Endothelial cell (in vitro differentiated cells): Measurements from ENCODE around the gene CDK14. TPM values are rescaled to one million over a fixed set of nuclear protein-coding genes. Genes with fewer than 3 reads are reported as not detected.

Experiments
- DNase-seq: peaks from one replicate; pipeline ENCODE4 v3.0.0; 2021; ENCODE audit warnings: low spot score
- H3K27ac Mint-ChIP-seq: one replicate; pipeline ENCODE4 v1.8.0; 2021; ENCODE audit warnings: mixed read lengths, inconsistent platforms; ENCODE audit not compliant: unreplicated experiment
- H3K27me3 Mint-ChIP-seq: one replicate; pipeline ENCODE4 v1.8.0; 2021; ENCODE audit warnings: mild to moderate bottlenecking, moderate library complexity, mixed read lengths, inconsistent platforms; ENCODE audit not compliant: unreplicated experiment
- H3K36me3 Mint-ChIP-seq: one replicate; pipeline ENCODE4 v1.8.0; 2021; ENCODE audit warnings: mild to moderate bottlenecking, low read depth, mixed read lengths, inconsistent platforms; ENCODE audit not compliant: unreplicated experiment
- H3K4me1 Mint-ChIP-seq: one replicate; pipeline ENCODE4 v1.8.0; 2021; ENCODE audit warnings: mild to moderate bottlenecking, mixed read lengths, inconsistent platforms; ENCODE audit not compliant: unreplicated experiment
- H3K4me3 Mint-ChIP-seq: one replicate; pipeline ENCODE4 v1.8.0; 2021; ENCODE audit warnings: mild to moderate bottlenecking, mixed read lengths, inconsistent platforms; ENCODE audit not compliant: unreplicated experiment
- H3K9me3 Mint-ChIP-seq: one replicate; pipeline ENCODE4 v1.8.0; 2021; ENCODE audit warnings: mixed read lengths, inconsistent platforms; ENCODE audit not compliant: unreplicated experiment
- CTCF ChIP-seq: fragments of 200-600 bp; sonication (generic); IDR thresholded peaks from one replicate; pipeline ENCODE4 v1.5.0; 2021; ENCODE audit warnings: antibody characterized with exemption; ENCODE audit not compliant: unreplicated experiment
- total RNA-seq: library from RNA; stranded (reverse); fragmentation: NEBNext Ultra II Directional; extraction: Animal tissue kit (Norgen Biotek cat#: 25700); gene quantifications from one replicate; pipeline ENCODE4 v1.2.1, GENCODE V29; 2021; ENCODE audit not compliant: unreplicated experiment

Gene CDK14
- total RNA-seq, 1 donor from 2014 or later, result 30.2 TPM

GRCh38 chr7:91128683-91129348, 532.7 kb downstream of the CDK14 start:
- Mint-ChIP-seq H3K27ac (no peak overlapping the region), H3K4me3 (no peak overlapping the region)
- TF ChIP-seq CTCF, result no peak

DNA sequence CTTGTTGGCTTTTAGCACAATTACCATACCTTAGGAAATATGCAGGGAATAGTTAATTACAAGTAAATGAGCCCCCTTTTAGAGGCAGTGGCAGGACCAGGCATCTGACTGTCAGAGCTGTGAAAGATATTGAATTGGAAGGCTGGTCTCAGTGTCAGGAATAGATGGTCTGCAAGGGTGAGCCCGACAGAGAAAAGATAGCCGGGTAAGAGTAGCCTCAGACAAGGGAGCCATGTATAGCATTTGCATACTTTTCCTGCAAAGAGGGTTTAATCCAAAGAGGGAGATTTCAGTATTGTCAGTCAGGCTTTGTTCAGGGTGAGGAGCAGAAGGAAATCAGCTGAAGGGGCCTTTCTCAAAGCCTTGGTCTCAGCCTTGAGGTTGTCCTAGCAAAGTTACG, 539.2 kb downstream of the CDK14 start:
- Mint-ChIP-seq H3K27ac (no peak overlapping the region), H3K4me1 (no peaks in the 10 kb centered on the region), H3K36me3 (no peaks in the 10 kb centered on the region), H3K4me3 (no peak overlapping the region), H3K9me3 (no peaks in the 10 kb centered on the region), H3K27me3 (no peaks in the 10 kb centered on the region)
- TF ChIP-seq CTCF, result no peak
- no peak for DNase-seq

More at GRCh38 chr7:91128683-91129348, 532.7 kb downstream of the CDK14 start:
- DNase-seq, result no peak
- Mint-ChIP-seq H3K36me3 (no peaks in the 10 kb centered on the region), H3K4me1 (no peaks in the 10 kb centered on the region), H3K9me3 (no peaks in the 10 kb centered on the region), H3K27me3 (no peaks in the 10 kb centered on the region)

DNA sequence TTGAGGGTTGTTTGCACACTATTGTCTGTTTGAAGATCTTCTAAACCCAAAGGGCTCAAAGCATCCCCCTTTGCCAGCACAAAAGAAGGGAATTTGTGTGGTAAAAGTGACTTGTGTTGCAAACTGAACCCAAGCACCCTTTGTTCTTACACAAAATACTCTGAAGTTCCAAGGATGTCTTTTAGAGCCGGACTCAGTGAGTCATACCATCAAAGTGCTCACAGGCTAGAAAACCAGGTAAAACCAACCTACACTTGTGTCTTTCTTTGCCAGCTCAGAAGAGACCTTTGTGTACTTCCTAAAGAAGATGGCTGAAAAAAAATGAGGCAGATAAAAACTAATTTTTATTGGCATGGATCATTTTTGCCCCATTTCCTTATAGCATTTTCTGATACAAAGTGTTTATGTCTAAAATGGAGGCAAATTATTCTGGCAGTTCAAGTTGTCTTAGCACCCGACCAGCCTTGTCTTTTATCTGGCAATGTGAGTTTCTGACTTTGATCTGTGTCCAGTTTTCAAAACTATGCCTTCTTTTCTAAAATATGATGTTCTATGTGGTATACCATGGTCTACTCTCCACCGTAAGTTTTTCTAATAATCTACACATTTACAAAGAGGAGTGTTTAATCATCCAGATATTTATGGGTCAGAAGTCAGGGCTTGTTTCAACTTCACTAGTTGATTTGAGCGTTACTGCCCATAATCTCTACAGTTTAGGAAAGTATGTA, 539.7 kb downstream of the CDK14 start:
- no peak for TF ChIP-seq CTCF
- Mint-ChIP-seq H3K27me3 (peaks cover 2% of the 10 kb centered on the region), H3K36me3 (no peaks in the 10 kb centered on the region)

GRCh38 chr7:91137153-91137787, 541.1 kb downstream of the CDK14 start:
- Mint-ChIP-seq H3K9me3 (no peaks in the 10 kb centered on the region), H3K27ac (no peak overlapping the region), H3K27me3 (peaks cover 2% of the 10 kb centered on the region), H3K36me3 (no peaks in the 10 kb centered on the region), H3K4me1 (peaks cover 6% of the 10 kb centered on the region), H3K4me3 (no peak overlapping the region)
- no peak for DNase-seq
- no peak for TF ChIP-seq CTCF

More for the DNA sequence above, 539.7 kb downstream of the CDK14 start:
- peaks cover 2% of the 10 kb centered on the region for H3K4me1 Mint-ChIP-seq
- no peak overlapping the region for H3K27ac Mint-ChIP-seq
- H3K9me3 Mint-ChIP-seq, result no peaks in the 10 kb centered on the region
- H3K4me3 Mint-ChIP-seq, result no peak overlapping the region
- no peak for DNase-seq
